HCEC 1CT (cell line): ENCODE measurements around the gene CDH23.

ENCODE experiments used
- DNase-seq: peaks from one replicate; pipeline ENCODE4 v3.0.0-alpha.2; 2017

Gene CDH23

DNA sequence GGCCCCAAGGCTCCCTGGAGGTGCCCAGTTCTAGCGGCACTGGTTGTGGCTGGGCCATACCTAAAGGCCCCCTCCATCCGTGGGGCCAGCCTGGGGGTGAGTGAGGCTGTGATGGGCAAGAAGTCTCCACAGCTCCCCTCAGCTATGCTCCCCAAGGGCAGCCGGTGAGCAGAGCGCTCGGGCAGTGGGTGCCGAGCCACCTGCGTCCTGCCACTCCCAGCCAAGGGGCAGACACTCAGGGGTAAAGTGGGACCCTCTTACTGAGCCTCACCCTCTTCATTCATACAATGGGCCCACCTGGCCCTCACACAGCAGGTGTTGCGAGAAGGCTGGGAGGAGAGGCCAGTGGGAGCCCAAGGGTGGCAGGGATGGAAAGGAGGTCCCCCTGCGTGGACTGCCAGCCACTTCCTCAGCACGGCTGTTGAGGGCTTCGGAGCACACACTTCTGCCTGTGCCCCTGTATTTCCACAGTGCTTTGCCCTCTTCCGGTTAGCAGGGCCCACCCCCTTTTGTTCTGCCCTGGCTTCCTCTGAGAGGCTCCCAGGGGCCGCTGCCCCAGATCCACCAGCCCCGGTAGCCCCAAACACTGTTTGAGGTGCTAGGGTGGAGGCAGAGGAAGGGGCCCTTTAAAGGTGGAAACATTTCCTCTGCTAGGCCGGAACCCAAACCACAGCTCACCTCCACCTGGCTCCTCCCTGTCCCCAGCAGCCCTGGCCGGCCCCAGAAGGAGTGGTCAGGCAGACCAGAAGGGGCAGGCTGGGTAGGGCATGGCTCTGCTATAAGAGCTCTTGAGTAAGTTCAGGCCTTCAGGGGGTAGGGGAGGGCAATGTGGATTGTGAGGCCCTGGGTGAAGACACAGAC, 339.2 kb downstream of the CDH23 start:
- DNase-seq: no peak

DNA sequence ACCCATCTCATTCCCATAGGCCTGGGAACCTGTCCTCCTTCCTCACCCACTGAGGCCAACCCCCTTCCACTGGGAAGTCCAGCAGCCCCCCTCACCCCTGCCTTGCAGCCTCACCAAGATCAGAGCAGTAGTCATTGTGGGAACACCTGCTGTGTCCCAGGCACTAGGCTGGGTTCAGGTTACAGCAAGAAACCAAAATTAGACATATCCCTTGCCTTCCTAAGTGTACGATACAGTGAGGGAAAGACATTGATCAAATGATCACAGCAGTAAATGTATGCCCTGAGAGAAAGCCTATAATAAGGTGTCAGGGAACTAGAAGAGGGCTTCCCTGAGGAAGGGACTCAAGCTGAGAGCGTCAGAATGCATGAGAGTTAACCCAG, 339.8 kb downstream of the CDH23 start:
- DNase-seq: no peak

DNA sequence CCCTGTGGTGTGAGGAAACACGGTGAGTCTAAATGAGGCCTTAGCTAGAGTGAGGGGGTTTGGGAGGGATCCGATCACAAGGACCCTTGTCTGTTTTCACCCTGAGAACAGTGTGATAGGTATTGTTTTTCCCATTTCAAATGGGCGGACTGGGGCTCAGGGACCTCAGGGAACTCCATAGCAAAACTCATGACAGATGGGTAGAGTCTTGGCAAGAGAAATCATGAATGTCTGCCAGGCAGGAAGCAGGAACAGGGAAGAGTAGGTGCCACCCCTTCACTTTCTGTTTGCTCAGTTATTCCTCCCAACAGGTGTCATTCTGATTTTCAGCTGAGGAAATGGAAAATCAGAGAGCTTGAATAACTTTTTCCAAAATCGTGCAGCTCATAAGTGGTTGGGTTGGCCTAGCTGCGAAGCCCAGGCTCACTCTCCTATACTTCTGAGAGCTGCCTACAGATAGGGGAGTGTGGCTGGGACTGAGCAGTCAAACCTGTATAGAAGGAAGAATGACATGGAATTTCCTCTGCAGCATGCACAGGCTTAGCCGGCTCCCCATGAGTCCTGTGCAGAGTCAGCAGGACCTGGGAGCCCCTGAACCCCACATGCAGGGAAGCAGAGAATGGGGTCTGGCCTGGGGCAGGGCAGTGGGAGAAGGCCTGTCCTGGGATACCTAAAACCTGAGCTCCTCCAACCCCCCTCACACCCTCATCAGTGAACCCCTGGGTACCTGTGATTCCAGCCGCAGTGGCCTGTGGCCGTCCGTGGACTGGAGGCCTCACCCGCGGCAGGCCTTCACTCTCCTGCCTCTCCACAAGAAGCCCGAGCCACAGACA, 340.5 kb downstream of the CDH23 start:
- no peak for DNase-seq

DNA sequence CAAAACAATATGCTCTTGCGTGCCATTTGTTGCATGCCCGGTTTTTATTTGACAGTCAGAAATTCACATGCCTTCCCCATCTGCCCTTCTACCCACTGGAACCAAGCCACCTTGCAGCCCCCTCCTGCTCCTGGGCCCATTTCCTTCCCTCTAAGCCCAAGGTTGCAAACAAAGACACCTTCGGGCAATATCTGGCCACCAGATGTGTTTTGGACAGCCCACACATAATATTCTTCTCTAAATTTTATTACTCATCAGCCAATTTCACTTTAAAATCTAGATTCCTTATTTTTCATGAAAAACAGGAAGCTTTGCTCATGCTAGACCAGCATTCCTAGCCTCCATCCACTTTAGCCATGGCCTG, 341.1 kb downstream of the CDH23 start:
- no peak for DNase-seq

DNA sequence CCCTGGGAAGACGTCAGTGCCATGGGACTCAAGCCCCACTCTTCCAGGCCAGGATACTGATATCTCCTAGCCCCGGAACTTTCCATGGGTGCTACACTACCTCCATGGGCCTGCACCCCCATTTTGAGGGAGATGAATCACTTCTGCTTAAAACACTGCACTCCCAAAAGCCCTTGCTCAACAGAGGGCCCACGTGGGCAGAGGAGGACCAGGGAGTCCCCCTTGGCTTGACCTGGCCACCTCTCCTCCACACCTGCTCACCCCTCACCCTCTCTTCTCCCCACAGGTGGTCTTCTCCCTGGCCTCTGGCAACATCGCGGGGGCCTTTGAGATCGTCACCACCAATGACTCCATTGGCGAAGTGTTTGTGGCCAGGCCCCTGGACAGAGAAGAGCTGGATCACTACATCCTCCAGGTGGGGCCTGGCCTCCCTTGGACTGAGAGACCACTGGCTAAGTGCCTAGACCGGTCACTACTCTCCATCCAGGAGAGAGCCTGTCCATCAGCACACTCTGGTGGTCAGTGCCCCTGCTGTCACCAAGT, 342.7 kb downstream of the CDH23 start:
- no peak for DNase-seq

DNA sequence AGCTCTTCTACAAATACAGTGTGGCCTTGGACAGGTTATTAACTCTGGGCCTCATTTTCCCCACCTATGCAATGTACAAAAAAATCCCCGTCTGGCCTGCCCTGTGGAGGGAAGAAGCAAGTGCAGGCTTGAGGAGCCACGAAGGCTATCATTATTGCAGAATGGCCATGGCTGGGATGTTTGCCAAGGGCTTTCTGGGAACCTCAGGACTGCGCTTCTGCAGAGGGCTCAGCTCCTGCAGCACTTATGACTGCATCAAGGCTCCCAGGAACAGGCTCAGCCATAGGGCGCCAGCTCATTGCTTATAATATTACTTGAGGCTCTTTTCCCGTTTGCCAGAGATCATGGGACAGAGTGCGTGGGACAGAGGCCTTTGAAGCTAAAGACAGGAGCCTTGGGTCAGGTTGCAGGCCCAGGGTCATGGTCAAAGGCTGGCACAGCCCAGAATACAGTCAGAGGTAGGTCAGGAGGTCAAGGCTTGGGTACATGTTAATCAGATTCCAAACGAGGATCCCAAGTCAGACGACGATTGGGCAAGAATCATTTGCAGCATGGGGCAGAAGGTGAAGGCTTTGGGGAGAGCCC, 343.4 kb downstream of the CDH23 start:
- peak; percentile 57 for DNase-seq

DNA sequence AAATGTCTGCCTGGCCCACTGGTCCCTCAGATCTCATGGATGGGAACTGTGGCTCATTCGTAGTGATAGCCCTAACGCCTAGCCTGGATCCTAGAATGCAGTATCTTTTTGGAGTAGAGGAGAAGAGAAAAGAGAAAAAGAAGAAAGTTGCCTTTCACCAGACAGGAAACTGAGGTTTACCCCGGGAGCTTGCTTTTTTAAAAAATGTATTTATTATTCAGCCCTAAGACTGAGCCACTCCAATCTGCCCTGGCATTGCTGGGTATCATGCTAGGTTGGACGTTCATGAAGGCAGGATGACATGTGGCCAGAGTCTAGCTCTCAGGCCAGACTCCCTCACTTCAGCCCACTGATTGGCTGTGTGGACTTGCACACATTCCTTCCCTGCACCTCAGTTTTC, 344.3 kb downstream of the CDH23 start:
- no peak for DNase-seq

DNA sequence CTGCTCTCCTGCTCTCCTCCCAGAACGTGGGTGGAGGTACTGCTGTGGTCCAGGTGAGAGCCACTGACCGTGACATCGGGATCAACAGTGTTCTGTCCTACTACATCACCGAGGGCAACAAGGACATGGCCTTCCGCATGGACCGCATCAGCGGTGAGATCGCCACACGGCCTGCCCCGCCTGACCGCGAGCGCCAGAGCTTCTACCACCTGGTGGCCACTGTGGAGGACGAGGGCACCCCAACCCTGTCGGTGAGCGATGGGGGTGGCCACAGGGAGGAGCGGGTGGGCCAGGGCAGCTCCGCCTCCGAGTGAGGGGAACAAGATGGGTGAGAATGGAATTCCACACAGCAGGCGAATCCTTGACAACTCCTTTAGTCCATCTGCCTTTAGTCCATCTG, 345.0 kb downstream of the CDH23 start:
- DNase-seq: no peak

DNA sequence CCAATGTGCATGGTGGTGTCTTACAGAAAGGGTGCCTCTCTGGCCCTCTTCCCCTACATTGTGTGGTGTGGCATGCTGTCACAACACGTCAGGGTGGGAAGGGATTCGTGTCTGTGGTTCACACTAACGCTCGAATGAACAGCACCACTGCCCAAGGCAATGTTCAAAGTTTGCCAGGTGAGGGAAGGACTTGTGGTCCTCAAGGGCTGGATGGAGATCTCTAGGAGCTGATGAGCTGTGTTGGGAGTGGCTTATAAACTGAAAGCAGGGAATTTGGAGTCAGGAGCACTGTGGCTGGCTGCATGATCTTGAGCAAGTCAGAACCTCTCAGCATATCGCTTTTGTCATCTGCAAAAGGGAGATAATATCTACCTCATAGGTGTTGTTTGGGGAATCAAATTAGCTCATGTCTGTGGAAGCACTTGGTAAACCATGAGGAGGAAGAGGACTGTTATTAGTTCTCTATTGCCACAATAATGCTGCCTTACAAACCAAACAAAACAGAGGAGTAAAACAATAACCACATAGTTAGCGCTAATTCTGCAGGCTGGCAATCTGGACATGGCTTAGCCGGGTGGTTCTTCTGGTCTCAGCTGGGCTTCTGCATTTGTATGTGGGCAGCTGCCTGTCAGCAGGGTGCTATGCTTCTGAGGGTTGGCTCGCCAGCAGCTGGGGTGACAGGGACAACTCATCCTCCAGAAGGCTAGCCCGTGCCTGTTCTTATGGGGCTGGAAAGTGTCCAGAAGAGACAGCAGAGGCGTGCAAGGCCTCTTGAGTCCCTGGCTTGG, 345.8 kb downstream of the CDH23 start:
- DNase-seq: no peak

DNA sequence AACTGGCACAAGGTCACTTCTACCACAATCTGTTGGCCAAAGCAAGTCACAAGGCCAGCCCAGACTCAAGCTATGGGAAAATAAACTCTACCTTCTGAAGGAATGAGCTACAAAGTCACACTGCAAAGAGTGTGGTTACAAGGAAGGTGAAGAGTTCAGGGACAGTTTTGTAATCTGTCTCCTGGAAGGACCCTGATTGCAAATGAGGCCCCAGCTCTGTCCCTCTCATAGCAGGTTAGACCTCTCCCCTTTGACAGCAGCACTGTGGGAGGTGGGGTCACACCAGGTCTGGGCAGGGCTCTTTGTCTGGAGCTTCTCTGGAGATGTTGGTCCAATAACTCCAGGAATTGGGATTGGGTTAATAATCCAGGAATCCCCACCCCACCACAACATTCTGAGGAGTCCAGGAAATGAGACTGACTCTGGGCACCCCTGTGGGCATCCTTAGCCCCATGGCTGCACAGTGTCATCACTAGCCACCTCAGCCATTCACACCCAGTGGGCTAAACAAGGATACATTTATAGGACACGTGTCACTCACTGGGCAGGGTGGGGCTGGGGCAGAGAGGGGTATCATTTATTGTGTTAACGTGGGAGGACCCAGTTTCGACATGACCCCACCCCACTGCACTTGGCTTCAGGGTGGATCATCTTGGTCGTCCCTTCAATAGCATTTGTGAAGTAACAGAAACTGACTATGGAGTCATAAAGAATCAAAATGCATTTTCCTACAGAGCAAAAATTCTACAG, 346.5 kb downstream of the CDH23 start:
- no peak for DNase-seq

DNA sequence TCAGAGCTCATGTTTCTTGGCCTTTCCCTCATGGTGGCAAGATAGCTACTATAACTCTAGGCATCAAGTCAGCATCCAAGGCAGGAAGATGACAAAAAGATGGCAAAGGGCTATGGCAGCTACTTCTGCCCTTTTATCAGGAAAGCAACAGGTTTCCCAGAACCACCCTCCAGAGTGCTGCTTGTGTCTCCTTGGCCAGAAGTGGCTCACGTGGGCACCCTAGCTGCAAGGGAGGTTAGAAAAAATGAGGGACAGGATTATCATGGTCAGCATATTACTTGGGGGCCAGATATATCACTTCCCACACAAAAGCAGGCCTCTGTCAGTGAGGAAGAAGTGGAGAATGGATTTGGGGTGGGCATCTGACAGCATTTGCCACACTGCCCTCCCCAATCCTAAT, 347.1 kb downstream of the CDH23 start:
- no peak for DNase-seq

DNA sequence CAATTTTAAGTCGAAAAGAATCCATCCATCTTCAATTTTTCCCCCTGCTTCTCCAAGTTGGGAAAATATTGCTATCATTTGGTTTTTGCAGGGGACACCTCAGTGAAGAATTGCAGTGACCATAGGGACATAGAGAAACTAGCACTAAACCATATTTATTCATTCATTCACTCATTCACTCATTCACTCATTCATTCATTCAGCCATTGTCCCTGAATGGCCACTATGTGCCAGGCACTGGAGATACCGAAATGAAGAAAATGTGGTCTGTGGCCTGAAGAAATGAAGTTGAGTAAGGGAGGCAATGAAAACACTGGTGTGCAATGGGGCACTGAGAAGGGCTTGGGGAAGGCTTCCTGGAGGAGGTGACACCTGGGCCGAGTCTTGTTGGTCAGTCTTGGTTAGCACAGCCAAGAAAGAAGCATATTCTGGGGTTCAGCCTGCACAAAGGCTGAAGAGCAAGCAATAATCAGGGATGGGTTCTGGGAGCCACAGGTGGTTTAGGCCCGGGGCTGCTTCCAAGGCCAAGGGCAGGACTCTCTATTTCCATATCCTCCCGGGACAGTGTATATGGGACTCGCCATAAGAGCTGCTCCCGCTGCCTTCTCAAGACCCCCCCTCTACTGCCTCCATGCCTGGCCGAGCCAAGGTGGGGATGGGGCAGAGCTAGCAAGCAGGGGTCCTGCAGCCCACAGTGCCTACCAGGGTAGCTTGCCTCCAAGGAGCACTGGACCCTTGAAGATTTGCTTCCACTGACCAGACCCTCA, 348.4 kb downstream of the CDH23 start:
- no peak for DNase-seq

DNA sequence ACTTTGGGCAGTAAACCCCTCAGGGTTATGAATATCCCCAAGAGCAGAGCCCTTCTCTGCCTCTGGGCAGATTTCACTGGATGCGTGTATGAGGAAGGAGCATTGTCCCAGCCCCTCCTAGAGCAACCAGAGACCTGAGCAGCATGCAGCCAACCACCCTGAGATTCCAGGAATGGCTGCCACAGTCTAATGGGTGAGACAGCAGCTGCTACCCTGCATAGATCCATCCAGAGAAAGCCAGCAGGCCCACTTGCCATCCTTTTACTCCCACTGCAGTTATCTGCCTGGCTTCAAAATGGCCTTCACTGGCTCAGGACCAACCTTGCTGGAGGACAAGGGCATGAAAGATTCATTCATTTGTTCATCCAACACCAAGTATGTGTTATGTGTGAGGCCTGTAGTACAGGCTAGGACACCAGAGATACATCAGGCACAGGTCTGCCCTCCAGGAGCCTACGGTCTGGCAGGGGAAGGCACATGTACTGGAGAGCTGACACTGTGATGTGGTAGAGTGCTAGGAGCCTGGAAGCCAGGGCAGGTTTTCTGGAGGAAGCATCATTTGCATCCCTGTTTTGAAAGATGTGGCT, 349.0 kb downstream of the CDH23 start:
- DNase-seq: no peak

DNA sequence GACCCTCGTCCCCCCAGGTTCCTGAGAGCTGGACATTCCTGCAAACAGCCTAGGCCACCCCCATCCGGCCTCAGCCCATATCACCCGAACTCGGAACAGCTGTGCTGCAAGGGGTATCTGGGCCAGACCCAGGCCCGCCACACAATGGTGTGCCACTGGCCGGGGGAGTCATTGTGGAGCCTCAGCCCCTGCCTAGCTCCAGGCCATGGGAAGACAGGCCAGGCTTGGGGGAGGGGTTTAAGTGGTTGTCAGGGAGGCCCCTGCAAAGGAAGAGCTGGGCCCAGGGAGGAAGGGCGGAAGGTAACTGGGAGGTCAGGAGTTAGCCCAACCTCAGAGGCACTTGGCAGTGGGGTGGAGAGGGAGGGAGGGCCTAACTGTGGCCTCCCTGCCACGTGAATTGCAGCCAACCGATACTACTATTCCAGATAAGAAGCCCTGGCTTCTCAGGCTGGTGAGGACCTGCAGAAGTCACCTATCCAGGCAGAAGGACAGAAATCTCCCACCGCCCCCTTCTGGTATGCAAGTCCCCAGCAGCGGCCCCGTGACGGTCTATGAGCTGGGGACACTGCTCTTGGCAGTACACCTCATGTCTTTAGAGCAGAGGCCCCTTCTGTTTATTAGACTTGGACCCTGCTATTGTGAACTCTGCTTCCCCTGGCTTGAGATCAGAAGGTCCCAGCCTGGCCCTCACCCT, 349.8 kb downstream of the CDH23 start:
- DNase-seq: no peak

DNA sequence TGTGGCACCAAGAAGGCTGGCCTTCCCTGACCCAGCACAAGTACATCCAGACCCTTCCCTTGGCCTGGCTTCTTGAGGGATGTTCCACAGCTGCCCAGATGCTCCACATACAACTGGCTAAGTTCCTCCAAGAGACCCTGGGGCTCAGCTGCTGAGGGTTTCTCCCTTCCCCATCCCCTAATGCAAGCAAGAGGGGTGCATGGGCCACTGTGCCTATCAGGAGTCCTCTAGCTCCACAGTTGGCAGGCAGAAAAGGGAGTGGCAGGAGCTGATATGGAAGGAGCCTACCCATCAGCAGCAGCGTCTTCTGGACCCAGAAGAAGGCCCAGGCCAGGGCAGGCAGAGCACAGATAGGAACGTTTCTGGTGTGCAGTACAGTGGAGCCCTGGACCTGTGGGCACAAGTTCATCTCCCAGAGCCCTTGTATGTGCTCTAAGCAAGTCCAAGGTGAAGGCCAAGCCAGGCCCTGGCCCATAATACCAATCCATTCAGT, 350.4 kb downstream of the CDH23 start:
- no peak for DNase-seq

DNA sequence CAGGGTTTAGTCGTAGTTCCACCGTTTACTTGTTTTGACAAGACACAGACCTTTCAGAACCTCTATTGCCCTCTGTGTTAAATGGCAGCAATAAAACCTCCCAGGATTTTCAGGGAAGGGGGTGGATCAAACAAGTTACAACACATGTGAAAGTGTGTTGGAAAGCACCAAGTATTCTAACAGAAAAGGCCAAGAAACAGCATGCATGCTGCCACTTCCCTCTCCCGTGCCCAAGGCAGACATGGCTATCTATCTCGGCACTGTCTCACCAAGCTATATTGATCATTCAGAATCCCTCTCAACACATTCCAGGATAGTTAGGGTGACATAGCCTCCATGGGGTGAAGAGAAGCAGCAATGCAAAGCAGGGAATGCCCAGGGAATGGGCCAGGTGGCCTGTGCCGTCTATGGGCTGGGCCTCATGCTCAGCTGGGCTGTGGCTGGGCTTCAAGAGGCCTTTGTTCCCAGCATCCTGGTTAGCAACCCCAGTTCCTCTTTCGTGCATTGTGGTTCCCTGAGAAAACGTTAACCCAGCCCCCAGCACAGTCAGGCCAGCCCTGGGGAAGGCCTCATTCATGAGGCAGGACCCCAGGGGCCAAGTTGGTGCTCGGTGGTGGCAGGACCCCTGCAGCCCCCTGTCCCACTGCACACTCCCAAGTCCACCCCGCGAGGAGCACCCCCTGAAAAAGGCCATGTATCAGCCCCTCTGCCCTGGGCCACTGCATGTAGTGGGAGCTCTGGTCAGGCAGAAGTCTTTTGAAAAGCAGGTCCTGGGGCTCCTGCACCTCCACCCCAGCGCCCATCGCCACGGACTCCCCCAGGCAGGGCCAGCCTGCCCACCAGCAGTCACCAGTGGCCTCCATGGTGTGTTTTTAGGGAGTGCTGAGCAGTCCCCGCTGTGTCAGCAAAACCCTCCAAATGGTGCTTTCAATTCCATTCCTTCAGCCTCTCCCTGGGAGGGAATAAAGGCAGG, 351.1 kb downstream of the CDH23 start:
- no peak for DNase-seq

DNA sequence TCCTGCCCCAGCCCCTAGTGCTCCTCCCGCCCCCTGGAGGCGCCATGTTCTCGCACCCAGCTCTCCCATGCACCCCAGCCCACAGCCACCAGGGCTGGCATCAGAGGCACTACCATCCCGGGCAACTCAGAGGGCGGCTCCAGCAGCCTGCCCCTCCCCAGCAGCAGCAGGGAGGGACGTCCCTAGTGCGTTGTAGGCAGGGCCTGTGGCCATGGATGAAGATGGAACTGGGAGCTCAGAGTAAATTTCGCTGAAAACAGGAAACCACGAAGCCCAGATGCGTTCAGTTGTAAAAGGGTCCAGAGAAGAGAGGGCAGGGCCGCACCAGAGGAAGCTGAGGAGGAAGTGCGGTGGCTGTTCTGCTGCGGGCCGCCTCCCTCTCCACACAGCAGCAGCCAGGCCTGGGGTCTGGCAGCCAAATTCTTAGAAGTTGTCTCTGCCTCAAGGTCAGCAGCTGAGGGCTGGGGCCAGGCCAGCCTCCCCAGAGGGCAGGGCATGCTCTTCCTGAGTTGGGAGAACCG, 352.0 kb downstream of the CDH23 start:
- no peak for DNase-seq

DNA sequence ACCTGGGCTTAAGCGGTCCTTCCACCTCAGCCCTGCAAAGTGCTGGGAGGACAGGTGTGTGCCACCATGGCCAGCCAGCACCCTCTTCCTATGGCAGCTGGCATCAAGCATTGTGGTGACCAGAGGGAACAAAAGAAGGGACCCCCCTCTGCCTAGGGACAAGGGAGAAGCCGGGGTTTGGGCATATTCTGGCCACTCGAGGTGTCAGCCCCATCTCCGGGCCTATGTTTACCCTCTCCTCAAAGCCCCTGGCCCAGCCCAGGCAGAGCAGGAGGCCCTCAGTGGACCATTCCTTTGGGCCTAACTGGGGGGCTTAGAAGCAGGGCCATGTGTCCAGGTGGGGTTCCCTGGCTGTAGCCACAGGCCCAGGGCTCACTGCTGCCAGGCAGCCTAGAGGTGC, 352.7 kb downstream of the CDH23 start:
- DNase-seq: no peak
